Measurements from ENCODE around the gene ARHGEF4.
"Not testable (repeated sequence)": the region's sequence is repeated elsewhere in the genome, so short reads cannot be mapped to it uniquely, and the experiment has no call there.

GRCh38 chr2:131068172-131068571, 231.5 kb downstream of the ARHGEF4 start:
- not testable (repeated sequence) for TF ChIP-seq EZH2 (IDR thresholded peaks at IDR 0.05; ENCODE audit: low read depth, unreplicated experiment); EZH2phosphoT487 (IDR thresholded peaks at IDR 0.05; ENCODE audit: unreplicated experiment); CTCF (conservative IDR thresholded peaks at IDR 0.05; ENCODE audit: low read depth in 2 of 2); POLR2AphosphoS5 (IDR thresholded peaks at IDR 0.05; ENCODE audit: low read depth); JUNB (IDR thresholded peaks at IDR 0.05; ENCODE audit: unreplicated experiment); ZNF114 (CRISPR knock-in tag; IDR thresholded peaks at IDR 0.05)
- TF ChIP-seq, protein P1, sequence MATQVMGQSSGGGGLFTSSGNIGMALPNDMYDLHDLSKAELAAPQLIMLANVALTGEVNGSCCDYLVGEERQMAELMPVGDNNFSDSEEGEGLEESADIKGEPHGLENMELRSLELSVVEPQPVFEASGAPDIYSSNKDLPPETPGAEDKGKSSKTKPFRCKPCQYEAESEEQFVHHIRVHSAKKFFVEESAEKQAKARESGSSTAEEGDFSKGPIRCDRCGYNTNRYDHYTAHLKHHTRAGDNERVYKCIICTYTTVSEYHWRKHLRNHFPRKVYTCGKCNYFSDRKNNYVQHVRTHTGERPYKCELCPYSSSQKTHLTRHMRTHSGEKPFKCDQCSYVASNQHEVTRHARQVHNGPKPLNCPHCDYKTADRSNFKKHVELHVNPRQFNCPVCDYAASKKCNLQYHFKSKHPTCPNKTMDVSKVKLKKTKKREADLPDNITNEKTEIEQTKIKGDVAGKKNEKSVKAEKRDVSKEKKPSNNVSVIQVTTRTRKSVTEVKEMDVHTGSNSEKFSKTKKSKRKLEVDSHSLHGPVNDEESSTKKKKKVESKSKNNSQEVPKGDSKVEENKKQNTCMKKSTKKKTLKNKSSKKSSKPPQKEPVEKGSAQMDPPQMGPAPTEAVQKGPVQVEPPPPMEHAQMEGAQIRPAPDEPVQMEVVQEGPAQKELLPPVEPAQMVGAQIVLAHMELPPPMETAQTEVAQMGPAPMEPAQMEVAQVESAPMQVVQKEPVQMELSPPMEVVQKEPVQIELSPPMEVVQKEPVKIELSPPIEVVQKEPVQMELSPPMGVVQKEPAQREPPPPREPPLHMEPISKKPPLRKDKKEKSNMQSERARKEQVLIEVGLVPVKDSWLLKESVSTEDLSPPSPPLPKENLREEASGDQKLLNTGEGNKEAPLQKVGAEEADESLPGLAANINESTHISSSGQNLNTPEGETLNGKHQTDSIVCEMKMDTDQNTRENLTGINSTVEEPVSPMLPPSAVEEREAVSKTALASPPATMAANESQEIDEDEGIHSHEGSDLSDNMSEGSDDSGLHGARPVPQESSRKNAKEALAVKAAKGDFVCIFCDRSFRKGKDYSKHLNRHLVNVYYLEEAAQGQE (IDR thresholded peaks at IDR 0.05; ENCODE audit: unreplicated experiment) = not testable (repeated sequence)

Measured in GM23338 (cell line).